ENCODE measurements around the gene PITX2. TPM values are rescaled to one million over a fixed set of nuclear protein-coding genes. Genes with fewer than 3 reads are reported as not detected.

The PITX2 gene
- total RNA-seq, 1 donor from 2014 or later = 1.6 TPM

DNA sequence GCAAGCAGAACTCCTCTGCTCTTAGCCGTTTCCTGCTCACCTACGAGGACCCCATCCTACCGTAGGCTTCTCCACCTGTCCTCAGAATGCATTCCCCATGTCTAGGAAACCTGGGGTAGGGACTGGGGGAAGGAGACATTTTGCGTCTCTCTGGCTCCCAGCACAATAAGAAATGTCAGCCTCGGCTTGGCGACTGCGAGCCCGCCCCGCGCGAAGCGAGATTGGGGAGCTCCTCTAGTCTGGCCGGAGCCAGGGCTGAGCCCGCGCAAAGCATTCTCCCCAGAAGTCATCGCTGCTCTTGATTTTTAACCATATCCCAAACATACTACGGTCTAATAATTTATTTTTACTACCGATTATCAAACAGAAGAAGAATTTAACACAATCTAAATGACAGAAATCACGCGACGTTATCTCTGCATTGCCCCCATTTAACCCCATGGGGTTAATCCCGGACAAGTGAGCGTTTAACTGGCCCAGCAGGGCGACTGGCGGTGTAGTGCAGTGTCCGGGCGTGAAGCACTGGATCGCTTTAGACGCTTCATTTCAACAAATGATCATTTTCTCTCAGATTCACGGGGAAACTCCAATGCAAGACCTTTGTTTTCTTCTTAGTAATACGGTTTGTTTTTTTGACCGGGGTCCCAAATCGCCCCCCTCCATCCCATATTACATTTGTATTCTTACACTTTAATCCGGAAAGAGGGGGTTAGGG is 8.0 kb upstream of the PITX2 start:
- Histone ChIP-seq H2AFZ (replicated peaks) (no peak overlapping the region), H3K4me2 (peak overlapping the region; percentile 82), H3K9ac (no peak overlapping the region), H3K36me3 (no peaks in the 10 kb centered on the region), H3K9me3 (ENCODE audit: low read depth) (no peaks in the 10 kb centered on the region), H3K79me2 (ENCODE audit: low read depth) (no peaks in the 10 kb centered on the region), H3F3A (ENCODE audit: low read depth) (peaks cover 52% of the 10 kb centered on the region), H4K20me1 (ENCODE audit: low read depth) (peaks cover 61% of the 10 kb centered on the region), H3K4me3 (peak overlapping the region; percentile 57), H3K27me3 (peaks cover 99% of the 10 kb centered on the region), H3K4me1 (peaks cover 47% of the 10 kb centered on the region), H3K27ac (no peak overlapping the region)
- Mint-ChIP-seq H3K27ac (no peak overlapping the region), H3K4me1 (peaks cover 32% of the 10 kb centered on the region), H3K9me3 (peaks cover 5% of the 10 kb centered on the region), H3K27me3 (ENCODE audit: insufficient read depth, low read depth) (peaks cover 88% of the 10 kb centered on the region), H3K36me3 (no peaks in the 10 kb centered on the region), H3K4me3 (peak overlapping the region; percentile 70)
- TF ChIP-seq EZH2 (IDR thresholded peaks at IDR 0.05) (peak; percentile 11), EZH2phosphoT487 (IDR thresholded peaks at IDR 0.05) (no peak)
- TF ChIP-seq, protein P1, sequence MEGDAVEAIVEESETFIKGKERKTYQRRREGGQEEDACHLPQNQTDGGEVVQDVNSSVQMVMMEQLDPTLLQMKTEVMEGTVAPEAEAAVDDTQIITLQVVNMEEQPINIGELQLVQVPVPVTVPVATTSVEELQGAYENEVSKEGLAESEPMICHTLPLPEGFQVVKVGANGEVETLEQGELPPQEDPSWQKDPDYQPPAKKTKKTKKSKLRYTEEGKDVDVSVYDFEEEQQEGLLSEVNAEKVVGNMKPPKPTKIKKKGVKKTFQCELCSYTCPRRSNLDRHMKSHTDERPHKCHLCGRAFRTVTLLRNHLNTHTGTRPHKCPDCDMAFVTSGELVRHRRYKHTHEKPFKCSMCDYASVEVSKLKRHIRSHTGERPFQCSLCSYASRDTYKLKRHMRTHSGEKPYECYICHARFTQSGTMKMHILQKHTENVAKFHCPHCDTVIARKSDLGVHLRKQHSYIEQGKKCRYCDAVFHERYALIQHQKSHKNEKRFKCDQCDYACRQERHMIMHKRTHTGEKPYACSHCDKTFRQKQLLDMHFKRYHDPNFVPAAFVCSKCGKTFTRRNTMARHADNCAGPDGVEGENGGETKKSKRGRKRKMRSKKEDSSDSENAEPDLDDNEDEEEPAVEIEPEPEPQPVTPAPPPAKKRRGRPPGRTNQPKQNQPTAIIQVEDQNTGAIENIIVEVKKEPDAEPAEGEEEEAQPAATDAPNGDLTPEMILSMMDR (IDR thresholded peaks at IDR 0.05) = no peak
- DNase-seq (ENCODE audit: low spot score) = peak; percentile 75

DNA sequence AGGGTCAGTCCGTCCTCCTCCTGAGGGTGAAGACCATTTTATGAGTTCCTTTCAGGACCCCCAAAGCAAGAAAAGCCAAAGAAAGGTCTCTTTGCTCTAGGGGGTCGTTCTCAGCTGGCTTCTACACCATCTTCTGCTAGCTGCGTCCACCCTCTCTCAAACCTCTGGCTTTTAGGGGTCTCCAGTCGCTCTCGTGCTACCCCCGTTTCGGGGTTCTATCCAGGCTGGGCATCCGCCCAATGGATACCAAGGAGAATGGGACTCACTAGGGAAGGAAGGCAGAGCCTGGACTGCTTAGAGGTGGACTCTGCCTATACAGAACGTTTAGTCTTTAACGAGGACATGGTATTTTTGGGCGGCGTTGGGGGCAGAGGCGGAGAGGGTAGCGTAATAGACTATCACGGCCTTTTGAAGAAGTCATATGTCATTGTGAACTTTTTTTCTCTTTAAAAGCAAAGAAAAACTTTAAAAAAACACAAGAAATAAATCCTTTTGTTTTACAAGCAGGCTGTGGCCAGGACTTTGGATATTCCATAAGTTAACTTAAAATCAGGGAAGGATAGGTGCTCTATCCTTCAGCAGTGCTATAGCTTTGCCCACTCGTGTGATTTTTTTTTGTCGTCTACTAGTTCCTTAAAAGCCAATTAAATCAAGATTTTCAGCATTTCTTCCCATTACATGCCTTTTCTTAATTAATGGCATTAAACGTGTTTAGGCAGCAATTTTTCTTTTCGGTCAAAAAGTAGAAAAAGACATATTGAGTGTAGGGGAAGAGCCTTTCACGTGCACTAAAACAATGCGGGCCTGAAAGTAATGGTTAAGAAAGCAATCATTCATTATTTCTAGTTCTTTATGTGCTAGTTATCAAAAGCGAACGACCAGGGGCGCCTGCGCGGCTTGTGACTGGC is 7.2 kb upstream of the PITX2 start:
- H4K20me1 ChIP-seq (ENCODE audit: low read depth) = peaks cover 55% of the 10 kb centered on the region
- H3K79me2 ChIP-seq (ENCODE audit: low read depth) = no peaks in the 10 kb centered on the region
- H3K9ac ChIP-seq = no peak overlapping the region
- Mint-ChIP-seq H3K27me3 (ENCODE audit: insufficient read depth, low read depth) (peaks cover 89% of the 10 kb centered on the region), H3K4me3 (peak overlapping the region; percentile 70), H3K36me3 (no peaks in the 10 kb centered on the region), H3K9me3 (peaks cover 6% of the 10 kb centered on the region), H3K27ac (no peak overlapping the region), H3K4me1 (peaks cover 32% of the 10 kb centered on the region)
- H3K36me3 ChIP-seq = no peaks in the 10 kb centered on the region
- no peak for DNase-seq (ENCODE audit: low spot score)
- H3K9me3 ChIP-seq (ENCODE audit: low read depth) = no peaks in the 10 kb centered on the region
- peak overlapping the region; percentile 82 for H3K4me2 ChIP-seq
- peaks cover 99% of the 10 kb centered on the region for H3K27me3 ChIP-seq
- peaks cover 48% of the 10 kb centered on the region for H3F3A ChIP-seq (ENCODE audit: low read depth)
- peak overlapping the region; percentile 57 for H3K4me3 ChIP-seq
- no peak overlapping the region for H3K27ac ChIP-seq
- TF ChIP-seq EZH2phosphoT487 (IDR thresholded peaks at IDR 0.05) = peak; percentile 16
- TF ChIP-seq, protein P1 (IDR thresholded peaks at IDR 0.05) = no peak
- TF ChIP-seq EZH2 (IDR thresholded peaks at IDR 0.05) = peak; percentile 69
- no peak overlapping the region for H2AFZ ChIP-seq (replicated peaks)
- H3K4me1 ChIP-seq = peaks cover 43% of the 10 kb centered on the region

DNA sequence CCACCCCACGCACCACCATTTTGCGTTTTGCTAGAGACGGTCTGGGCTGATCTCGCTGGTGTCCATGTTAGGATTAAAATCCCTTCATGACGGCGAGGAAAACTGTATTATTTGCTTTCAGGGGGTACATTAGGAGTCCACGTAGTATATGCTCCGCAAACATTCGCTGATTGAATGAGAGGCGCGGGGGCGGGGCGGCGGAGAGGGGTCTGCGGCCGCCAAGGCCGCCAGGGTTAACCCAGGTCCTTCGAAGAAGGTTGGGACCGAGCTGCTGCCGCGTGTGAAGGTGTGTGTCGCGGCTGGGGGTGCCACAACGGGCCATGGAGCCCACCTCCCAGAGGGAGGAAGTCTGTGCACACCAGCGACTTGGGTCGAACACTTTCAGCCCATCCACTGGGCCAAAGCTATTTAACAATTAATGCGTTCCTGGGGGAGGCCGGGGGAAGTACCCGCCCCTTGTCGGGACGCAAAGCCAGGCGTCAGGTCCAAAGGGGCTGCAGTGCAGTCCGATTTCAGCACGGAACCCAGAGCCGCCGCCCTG is 6.4 kb upstream of the PITX2 start:
- no peak overlapping the region for H3K27ac ChIP-seq
- Mint-ChIP-seq H3K9me3 (peaks cover 6% of the 10 kb centered on the region), H3K36me3 (no peaks in the 10 kb centered on the region), H3K4me1 (peaks cover 32% of the 10 kb centered on the region), H3K27me3 (ENCODE audit: insufficient read depth, low read depth) (peaks cover 91% of the 10 kb centered on the region), H3K4me3 (no peak overlapping the region), H3K27ac (no peak overlapping the region)
- no peak overlapping the region for H3K9ac ChIP-seq
- no peak overlapping the region for H2AFZ ChIP-seq (replicated peaks)
- H3F3A ChIP-seq (ENCODE audit: low read depth) = peaks cover 48% of the 10 kb centered on the region
- H3K4me1 ChIP-seq = peaks cover 42% of the 10 kb centered on the region
- DNase-seq (ENCODE audit: low spot score) = peak; percentile 54
- H4K20me1 ChIP-seq (ENCODE audit: low read depth) = peaks cover 54% of the 10 kb centered on the region
- TF ChIP-seq, protein P1 (IDR thresholded peaks at IDR 0.05) = no peak
- peak; percentile 58 for TF ChIP-seq EZH2phosphoT487 (IDR thresholded peaks at IDR 0.05)
- TF ChIP-seq EZH2 (IDR thresholded peaks at IDR 0.05) = peak; percentile 18
- no peaks in the 10 kb centered on the region for H3K9me3 ChIP-seq (ENCODE audit: low read depth)
- peaks cover 99% of the 10 kb centered on the region for H3K27me3 ChIP-seq
- no peaks in the 10 kb centered on the region for H3K79me2 ChIP-seq (ENCODE audit: low read depth)
- H3K4me3 ChIP-seq = peak overlapping the region; percentile 37
- no peaks in the 10 kb centered on the region for H3K36me3 ChIP-seq
- H3K4me2 ChIP-seq = peak overlapping the region; percentile 82

Measured in neural progenitor cell (in vitro differentiated cells).